ENCODE results near the gene PXMP2.

- no peak for TF ChIP-seq GATA3 (IDR thresholded peaks at IDR 0.05; ENCODE audit: low read depth, low read length)
- TF ChIP-seq GATA2 (IDR thresholded peaks at IDR 0.05; ENCODE audit: low read depth, low read length): no peak
Measured at GRCh38 chr12:132677492-132677891, 9.9 kb upstream of the PXMP2 start.
